PFSK-1 (cell line): ENCODE data around the gene RAB3IL1.

ENCODE experiments used
- FOXP2 ChIP-seq: optimal IDR thresholded peaks from 2 replicates; pipeline ENCODE3; 2011; ENCODE audit warnings: borderline replicate concordance, control low read depth, inconsistent platforms; ENCODE audit not compliant: insufficient read depth; ENCODE audit errors: extremely low read length, extremely low read depth
- POLR2AphosphoS5 ChIP-seq: IDR thresholded peaks from 2 replicates; pipeline ENCODE4 v1.6.1; 2012; ENCODE audit warnings: low read depth, mild to moderate bottlenecking, control low read depth, low read length, moderate library complexity
- SIN3A ChIP-seq: IDR thresholded peaks from 2 replicates; pipeline ENCODE4 v1.6.1; 2012; ENCODE audit warnings: mild to moderate bottlenecking, low read length, moderate library complexity, borderline replicate concordance; ENCODE audit not compliant: insufficient read depth
- TAF1 ChIP-seq: IDR thresholded peaks from 2 replicates; pipeline ENCODE4 v1.6.1; 2012; ENCODE audit warnings: low read length, control low read depth, borderline replicate concordance; ENCODE audit not compliant: insufficient read depth
- TF ChIP-seq, protein P1 (sequence below), 2 experiments: IDR thresholded peaks; 2 replicates each; pipeline versions ENCODE4 v1.6.1 to v1.8.0; 2011 to 2012; ENCODE audit warnings: low read depth in 2 of 2, low read length in 2 of 2, control low read depth in 1 of 2, inconsistent platforms in 1 of 2, mild to moderate bottlenecking in 1 of 2, moderate library complexity in 1 of 2; ENCODE audit not compliant: insufficient read depth in 1 of 2

DNA sequence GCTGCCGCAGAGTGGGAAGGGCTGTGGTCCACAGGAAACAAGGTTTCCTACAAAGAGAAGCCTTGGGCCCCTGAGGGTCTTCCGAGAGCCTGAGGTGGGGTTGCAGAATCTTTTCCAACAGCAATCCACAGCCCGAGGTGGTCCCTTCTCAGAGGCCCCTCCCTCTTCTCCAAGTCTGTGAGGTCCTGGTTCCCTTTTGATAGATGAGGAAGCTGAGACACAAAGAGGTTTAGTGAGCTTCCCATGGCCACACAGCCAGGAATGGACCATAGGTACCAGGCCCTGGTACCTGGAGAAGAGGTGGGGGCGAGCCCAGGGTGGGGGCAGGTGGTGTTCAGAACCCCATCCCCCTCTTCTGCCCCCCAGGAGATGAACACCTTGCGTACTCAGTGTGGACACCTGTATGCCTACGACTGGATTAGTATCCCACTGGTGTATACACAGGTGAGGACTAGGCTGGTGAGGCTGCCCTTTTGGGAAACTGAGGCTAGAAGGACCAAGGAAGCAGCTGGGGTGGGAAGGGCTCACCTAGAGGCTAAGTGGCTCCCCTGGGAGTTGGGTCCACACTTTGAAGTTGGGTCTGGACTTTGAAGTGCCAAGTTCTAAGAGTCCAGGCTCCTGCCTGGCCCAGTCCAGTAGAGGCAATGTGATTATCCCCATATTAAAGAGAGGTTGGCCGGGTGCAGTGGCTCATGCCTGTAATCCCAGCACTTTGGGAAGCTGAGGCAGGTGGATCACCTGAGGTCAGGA, 39.8 kb upstream of the RAB3IL1 start:
- TF ChIP-seq SIN3A (no peak), TAF1 (no peak), POLR2AphosphoS5 (no peak), FOXP2 (no peak)
- TF ChIP-seq, protein P1, sequence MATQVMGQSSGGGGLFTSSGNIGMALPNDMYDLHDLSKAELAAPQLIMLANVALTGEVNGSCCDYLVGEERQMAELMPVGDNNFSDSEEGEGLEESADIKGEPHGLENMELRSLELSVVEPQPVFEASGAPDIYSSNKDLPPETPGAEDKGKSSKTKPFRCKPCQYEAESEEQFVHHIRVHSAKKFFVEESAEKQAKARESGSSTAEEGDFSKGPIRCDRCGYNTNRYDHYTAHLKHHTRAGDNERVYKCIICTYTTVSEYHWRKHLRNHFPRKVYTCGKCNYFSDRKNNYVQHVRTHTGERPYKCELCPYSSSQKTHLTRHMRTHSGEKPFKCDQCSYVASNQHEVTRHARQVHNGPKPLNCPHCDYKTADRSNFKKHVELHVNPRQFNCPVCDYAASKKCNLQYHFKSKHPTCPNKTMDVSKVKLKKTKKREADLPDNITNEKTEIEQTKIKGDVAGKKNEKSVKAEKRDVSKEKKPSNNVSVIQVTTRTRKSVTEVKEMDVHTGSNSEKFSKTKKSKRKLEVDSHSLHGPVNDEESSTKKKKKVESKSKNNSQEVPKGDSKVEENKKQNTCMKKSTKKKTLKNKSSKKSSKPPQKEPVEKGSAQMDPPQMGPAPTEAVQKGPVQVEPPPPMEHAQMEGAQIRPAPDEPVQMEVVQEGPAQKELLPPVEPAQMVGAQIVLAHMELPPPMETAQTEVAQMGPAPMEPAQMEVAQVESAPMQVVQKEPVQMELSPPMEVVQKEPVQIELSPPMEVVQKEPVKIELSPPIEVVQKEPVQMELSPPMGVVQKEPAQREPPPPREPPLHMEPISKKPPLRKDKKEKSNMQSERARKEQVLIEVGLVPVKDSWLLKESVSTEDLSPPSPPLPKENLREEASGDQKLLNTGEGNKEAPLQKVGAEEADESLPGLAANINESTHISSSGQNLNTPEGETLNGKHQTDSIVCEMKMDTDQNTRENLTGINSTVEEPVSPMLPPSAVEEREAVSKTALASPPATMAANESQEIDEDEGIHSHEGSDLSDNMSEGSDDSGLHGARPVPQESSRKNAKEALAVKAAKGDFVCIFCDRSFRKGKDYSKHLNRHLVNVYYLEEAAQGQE (IDR thresholded peaks at IDR 0.05; ENCODE audit: insufficient read depth in 1 of 2, low read depth in 2 of 2, low read length in 2 of 2): no peak
